ENCODE measurements around the gene ATP8A2.
A peak's percentile ranks its signal among the peaks of the same experiment; 100 is the strongest.

ATP8A2 gene

GRCh38 chr13:25966086-25966485 lies 594.3 kb downstream of the ATP8A2 start:
- Mint-ChIP-seq H3K27ac (no peak overlapping the region), H3K9me3 (no peaks in the 10 kb centered on the region), H3K36me3 (no peaks in the 10 kb centered on the region), H3K4me1 (peaks cover 3% of the 10 kb centered on the region), H3K4me3 (no peak overlapping the region)
- no peak for ATAC-seq
- DNase-seq (ENCODE audit: low spot score in 2 of 2): no peak

DNA sequence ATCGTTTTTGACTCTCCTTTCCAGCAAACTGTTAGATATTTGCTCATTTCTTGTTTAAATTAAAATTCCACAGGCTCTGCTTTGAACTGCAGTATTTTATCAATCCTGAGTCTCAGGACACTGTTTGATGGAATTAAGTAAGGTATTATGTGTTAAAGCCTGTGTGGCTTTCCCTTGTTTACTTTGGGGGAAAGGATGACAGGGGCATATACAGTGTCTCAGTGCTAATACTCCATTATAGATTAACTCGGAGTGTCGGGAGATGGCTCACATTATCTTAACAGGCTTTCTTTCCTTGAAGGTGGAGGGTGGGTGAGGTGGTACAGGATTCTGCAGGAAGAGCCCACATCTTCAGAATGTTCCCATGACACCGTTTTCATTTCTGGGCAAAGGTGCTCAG lies 595.4 kb downstream of the ATP8A2 start:
- H3K9me3 Mint-ChIP-seq: no peaks in the 10 kb centered on the region
- H3K4me3 Mint-ChIP-seq: no peak overlapping the region
- no peak overlapping the region for H3K27ac Mint-ChIP-seq
- DNase-seq (ENCODE audit: low spot score in 2 of 2): no peak
- no peaks in the 10 kb centered on the region for H3K36me3 Mint-ChIP-seq
- no peak for ATAC-seq
- H3K4me1 Mint-ChIP-seq: peaks cover 9% of the 10 kb centered on the region

GRCh38 chr13:25971047-25971446 lies 599.3 kb downstream of the ATP8A2 start:
- H3K4me1 Mint-ChIP-seq: peaks cover 29% of the 10 kb centered on the region

DNA sequence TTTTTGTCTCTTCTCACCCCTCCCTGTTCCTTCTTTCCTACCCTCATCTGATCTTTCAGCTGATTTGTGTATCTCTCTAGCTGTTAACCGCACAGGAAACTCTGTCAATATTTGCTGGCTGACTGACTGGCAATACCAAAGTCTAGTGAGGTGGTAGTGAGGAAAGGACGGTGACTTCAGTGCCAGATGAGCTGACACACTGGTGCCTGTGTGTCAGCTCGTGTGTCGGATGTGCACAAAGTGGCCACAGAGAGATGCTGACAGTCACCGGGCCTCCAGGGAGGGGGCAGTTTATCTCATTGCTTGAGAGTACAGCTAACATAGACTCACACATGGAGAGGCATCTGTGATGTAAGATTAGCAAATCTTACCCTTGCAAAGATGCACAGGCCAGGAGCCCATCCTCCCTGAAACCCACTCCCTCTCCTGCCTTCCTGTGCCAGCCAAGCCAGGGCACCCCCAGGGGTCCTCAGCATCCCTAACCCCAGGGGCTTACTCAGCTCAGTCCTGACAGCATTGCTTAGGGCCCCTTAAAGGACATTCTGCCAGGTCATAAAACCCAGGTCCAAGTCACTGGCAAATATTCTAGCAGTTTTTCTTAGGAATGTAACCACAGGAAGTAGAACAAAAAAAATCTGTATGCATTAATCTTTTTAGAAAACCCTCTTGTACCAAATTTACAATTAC lies 599.8 kb downstream of the ATP8A2 start:
- no peak for DNase-seq (ENCODE audit: low spot score in 2 of 2)
- no peak overlapping the region for H3K4me3 Mint-ChIP-seq
- ATAC-seq: peak; percentile 89
- no peaks in the 10 kb centered on the region for H3K9me3 Mint-ChIP-seq
- H3K36me3 Mint-ChIP-seq: no peaks in the 10 kb centered on the region
- H3K27ac Mint-ChIP-seq: no peak overlapping the region
- peaks cover 29% of the 10 kb centered on the region for H3K4me1 Mint-ChIP-seq

More at GRCh38 chr13:25971047-25971446, 599.3 kb downstream of the ATP8A2 start:
- DNase-seq (ENCODE audit: low spot score in 2 of 2): no peak
- H3K27ac Mint-ChIP-seq: no peak overlapping the region
- H3K36me3 Mint-ChIP-seq: no peaks in the 10 kb centered on the region
- ATAC-seq: peak; percentile 8
- no peak overlapping the region for H3K4me3 Mint-ChIP-seq
- no peaks in the 10 kb centered on the region for H3K9me3 Mint-ChIP-seq

- ATAC-seq (no peak), DNase-seq (ENCODE audit: low spot score in 2 of 2) (no peak)
- H3K4me1 Mint-ChIP-seq: peaks cover 29% of the 10 kb centered on the region
- H3K9me3 Mint-ChIP-seq: no peaks in the 10 kb centered on the region
- no peak overlapping the region for H3K4me3 Mint-ChIP-seq
- H3K27ac Mint-ChIP-seq: no peak overlapping the region
- no peaks in the 10 kb centered on the region for H3K36me3 Mint-ChIP-seq
Measured at GRCh38 chr13:25973085-25973484, 601.3 kb downstream of the ATP8A2 start.

GRCh38 chr13:25973576-25973975 lies 601.8 kb downstream of the ATP8A2 start:
- no peak overlapping the region for H3K4me3 Mint-ChIP-seq
- H3K4me1 Mint-ChIP-seq: peaks cover 29% of the 10 kb centered on the region
- DNase-seq (ENCODE audit: low spot score in 2 of 2) (no peak), ATAC-seq (no peak)
- no peaks in the 10 kb centered on the region for H3K36me3 Mint-ChIP-seq
- H3K9me3 Mint-ChIP-seq: no peaks in the 10 kb centered on the region
- no peak overlapping the region for H3K27ac Mint-ChIP-seq

GRCh38 chr13:25977216-25977615 lies 605.4 kb downstream of the ATP8A2 start:
- Mint-ChIP-seq H3K27ac (no peak overlapping the region), H3K9me3 (no peaks in the 10 kb centered on the region), H3K36me3 (no peaks in the 10 kb centered on the region), H3K4me1 (peaks cover 21% of the 10 kb centered on the region), H3K4me3 (no peak overlapping the region)
- no peak for ATAC-seq
- no peak for DNase-seq (ENCODE audit: low spot score in 2 of 2)

- ATAC-seq (no peak), DNase-seq (ENCODE audit: low spot score in 2 of 2) (no peak)
- peaks cover 21% of the 10 kb centered on the region for H3K4me1 Mint-ChIP-seq
- H3K36me3 Mint-ChIP-seq: no peaks in the 10 kb centered on the region
- H3K27ac Mint-ChIP-seq: no peak overlapping the region
- no peaks in the 10 kb centered on the region for H3K9me3 Mint-ChIP-seq
- H3K4me3 Mint-ChIP-seq: no peak overlapping the region
Measured at GRCh38 chr13:25977671-25978070, 605.9 kb downstream of the ATP8A2 start.

DNA sequence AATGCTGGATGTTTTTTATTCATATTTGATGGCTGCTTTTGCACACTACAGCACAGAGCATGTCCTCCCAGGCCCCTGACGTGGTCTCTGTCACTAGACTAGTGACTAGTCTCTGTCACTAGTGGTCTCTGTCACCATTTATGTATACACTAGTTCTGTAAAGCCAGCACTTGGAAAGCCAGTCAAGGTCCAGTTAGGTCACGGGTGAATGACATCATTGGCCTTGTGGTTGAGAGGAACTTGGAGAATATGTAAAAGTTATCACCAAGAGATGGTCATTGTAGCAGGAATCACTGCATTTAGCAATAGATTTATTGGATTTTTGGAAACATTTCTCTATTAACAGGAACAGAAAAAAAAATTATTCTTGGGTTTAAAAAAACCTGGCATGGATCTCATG lies 607.2 kb downstream of the ATP8A2 start:
- Mint-ChIP-seq H3K27ac (no peak overlapping the region), H3K9me3 (no peaks in the 10 kb centered on the region), H3K36me3 (no peaks in the 10 kb centered on the region), H3K4me1 (peaks cover 13% of the 10 kb centered on the region), H3K4me3 (no peak overlapping the region)
- DNase-seq (ENCODE audit: low spot score in 2 of 2): no peak
- ATAC-seq: no peak

DNA sequence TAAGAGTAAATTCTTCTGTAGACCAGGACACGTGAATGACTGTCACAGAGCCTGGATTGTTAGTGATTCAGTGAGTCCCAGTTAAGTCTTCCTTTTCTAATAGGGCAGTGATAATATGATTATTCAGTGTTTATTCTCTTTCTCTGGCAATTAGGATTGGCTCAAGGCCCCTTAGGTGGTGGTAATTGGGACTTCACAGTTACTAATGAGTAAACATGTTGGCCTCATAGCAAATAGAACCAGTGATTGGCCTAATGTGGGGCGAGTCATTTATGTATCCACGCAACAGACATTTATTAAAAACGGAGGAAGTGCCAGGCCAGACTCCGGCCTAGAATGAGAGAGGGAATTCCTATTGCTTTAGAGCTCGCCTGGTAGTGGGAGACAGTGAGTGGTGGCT lies 607.6 kb downstream of the ATP8A2 start:
- no peaks in the 10 kb centered on the region for H3K36me3 Mint-ChIP-seq
- H3K9me3 Mint-ChIP-seq: no peaks in the 10 kb centered on the region
- no peak overlapping the region for H3K27ac Mint-ChIP-seq
- H3K4me3 Mint-ChIP-seq: no peak overlapping the region
- H3K4me1 Mint-ChIP-seq: peaks cover 9% of the 10 kb centered on the region
- no peak for ATAC-seq
- DNase-seq (ENCODE audit: low spot score in 2 of 2): no peak

GRCh38 chr13:25980255-25980654 lies 608.5 kb downstream of the ATP8A2 start:
- ATAC-seq: no peak
- no peaks in the 10 kb centered on the region for H3K4me1 Mint-ChIP-seq
- H3K27ac Mint-ChIP-seq: no peak overlapping the region
- DNase-seq (ENCODE audit: low spot score in 2 of 2): no peak
- no peaks in the 10 kb centered on the region for H3K9me3 Mint-ChIP-seq
- H3K36me3 Mint-ChIP-seq: no peaks in the 10 kb centered on the region
- H3K4me3 Mint-ChIP-seq: no peak overlapping the region

DNA sequence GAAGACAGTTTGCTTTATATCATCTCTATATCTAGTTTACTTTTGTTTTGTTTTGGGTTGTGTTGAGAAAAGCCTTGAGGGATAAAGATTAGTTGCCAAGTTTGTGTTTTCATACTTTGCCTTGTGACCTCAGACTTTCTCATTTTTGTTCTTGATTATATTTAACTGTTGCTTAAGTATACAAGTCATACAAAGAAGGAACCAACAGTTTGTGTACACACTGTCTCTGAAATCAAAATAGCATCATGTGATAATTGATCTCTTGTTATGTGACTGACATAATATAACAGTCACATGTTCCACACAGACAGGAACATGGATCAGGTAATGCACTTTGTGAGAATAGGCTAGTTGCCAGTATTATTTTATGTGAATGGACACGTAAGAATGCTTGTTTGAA lies 609.3 kb downstream of the ATP8A2 start:
- H3K4me1 Mint-ChIP-seq: no peaks in the 10 kb centered on the region
- no peak overlapping the region for H3K27ac Mint-ChIP-seq
- no peaks in the 10 kb centered on the region for H3K36me3 Mint-ChIP-seq
- DNase-seq (ENCODE audit: low spot score in 2 of 2): no peak
- no peaks in the 10 kb centered on the region for H3K9me3 Mint-ChIP-seq
- H3K4me3 Mint-ChIP-seq: no peak overlapping the region
- ATAC-seq: no peak

- no peak for ATAC-seq
- H3K36me3 Mint-ChIP-seq: no peaks in the 10 kb centered on the region
- H3K4me3 Mint-ChIP-seq: no peak overlapping the region
- DNase-seq (ENCODE audit: low spot score in 2 of 2): no peak
- H3K9me3 Mint-ChIP-seq: no peaks in the 10 kb centered on the region
- no peaks in the 10 kb centered on the region for H3K4me1 Mint-ChIP-seq
- H3K27ac Mint-ChIP-seq: no peak overlapping the region
Measured at GRCh38 chr13:25982907-25983306, 611.1 kb downstream of the ATP8A2 start.

DNA sequence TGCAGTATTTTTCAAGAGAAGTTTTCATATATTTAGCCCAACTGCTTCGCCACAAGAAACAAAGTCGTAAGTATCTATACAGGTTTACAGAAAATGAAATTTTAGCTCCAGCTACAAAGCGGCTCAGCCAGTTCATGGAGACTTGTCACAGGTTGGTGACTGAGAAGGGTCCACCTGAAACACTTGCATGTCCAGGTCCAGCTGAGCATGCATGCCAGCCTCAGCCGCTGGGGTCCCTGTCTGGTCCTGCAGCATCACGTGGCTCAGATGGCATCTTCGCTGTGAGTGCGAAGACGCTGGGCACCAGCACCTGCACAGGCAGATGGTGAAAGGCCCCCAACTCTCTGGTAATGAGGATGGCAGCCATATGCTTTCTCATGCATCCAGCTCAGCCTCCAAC lies 616.2 kb downstream of the ATP8A2 start:
- ATAC-seq (no peak), DNase-seq (ENCODE audit: low spot score in 2 of 2) (no peak)
- Mint-ChIP-seq H3K9me3 (no peaks in the 10 kb centered on the region), H3K27ac (no peak overlapping the region), H3K4me1 (no peaks in the 10 kb centered on the region), H3K4me3 (no peak overlapping the region), H3K36me3 (no peaks in the 10 kb centered on the region)

DNA sequence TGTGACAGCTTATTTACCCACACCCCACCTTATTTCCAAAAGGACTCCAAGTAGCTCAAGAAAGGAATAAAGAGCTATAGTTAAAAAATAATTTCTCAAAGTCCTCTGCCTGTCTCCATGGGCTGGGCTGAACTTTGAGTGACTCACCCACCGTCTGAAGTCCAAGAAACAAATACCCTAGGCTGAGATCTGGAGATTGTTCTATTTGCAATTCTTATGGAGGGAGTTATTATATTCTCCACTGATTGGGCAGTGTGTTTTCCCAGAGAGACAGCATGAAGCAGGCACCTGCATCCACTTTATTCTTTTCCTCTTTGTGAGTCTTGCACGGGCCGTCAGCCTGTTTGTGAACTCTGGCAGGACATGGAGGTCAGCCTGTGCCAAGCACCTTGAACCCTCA lies 616.9 kb downstream of the ATP8A2 start:
- DNase-seq (ENCODE audit: low spot score in 2 of 2): no peak
- no peaks in the 10 kb centered on the region for H3K4me1 Mint-ChIP-seq
- no peak for ATAC-seq
- no peaks in the 10 kb centered on the region for H3K36me3 Mint-ChIP-seq
- H3K27ac Mint-ChIP-seq: no peak overlapping the region
- H3K4me3 Mint-ChIP-seq: no peak overlapping the region
- no peaks in the 10 kb centered on the region for H3K9me3 Mint-ChIP-seq

GRCh38 chr13:25990801-25991200 lies 619.0 kb downstream of the ATP8A2 start:
- Mint-ChIP-seq H3K4me3 (no peak overlapping the region), H3K4me1 (no peaks in the 10 kb centered on the region), H3K9me3 (peaks cover 12% of the 10 kb centered on the region), H3K27ac (no peak overlapping the region), H3K36me3 (no peaks in the 10 kb centered on the region)
- no peak for DNase-seq (ENCODE audit: low spot score in 2 of 2)
- ATAC-seq: no peak

DNA sequence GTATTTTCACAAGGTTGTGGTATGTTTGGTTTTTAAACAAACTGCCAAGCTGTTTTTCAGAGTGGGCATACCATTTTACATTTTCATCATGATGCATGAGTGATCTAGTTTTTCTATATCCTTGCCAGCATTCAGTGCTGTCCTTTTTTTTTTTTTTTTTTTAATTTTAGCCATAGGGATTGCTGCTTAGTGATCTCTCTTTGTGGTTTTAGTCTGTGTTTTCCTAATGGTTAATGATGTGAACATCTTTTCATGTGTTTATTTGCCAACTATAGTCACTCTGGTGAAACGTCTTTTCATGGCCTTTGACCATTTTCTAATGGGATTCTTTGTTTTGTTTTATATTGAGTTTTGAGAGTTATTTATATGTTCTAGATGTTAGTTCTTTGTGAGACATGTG lies 620.3 kb downstream of the ATP8A2 start:
- peaks cover 12% of the 10 kb centered on the region for H3K9me3 Mint-ChIP-seq
- no peaks in the 10 kb centered on the region for H3K36me3 Mint-ChIP-seq
- DNase-seq (ENCODE audit: low spot score in 2 of 2) (no peak), ATAC-seq (no peak)
- no peak overlapping the region for H3K27ac Mint-ChIP-seq
- H3K4me1 Mint-ChIP-seq: no peaks in the 10 kb centered on the region
- no peak overlapping the region for H3K4me3 Mint-ChIP-seq

All from stimulated activated effector memory CD8-positive, alpha-beta T cell treated with anti-CD3 and anti-CD28 coated beads, Interleukin-12 subunit alpha, Interleukin-12 subunit beta, amount 100 ng/mL, for 72 hours (primary cell).